HG03565 (cell line): Measurements from ENCODE around the gene LCOR.

Source experiments
- ATAC-seq: cut with Tn5 transposase; IDR thresholded peaks from one replicate; pipeline ENCODE4 v1.9.1; 2021; ENCODE audit warnings: mild to moderate bottlenecking, moderate library complexity; ENCODE audit not compliant: unreplicated experiment

LCOR gene

DNA sequence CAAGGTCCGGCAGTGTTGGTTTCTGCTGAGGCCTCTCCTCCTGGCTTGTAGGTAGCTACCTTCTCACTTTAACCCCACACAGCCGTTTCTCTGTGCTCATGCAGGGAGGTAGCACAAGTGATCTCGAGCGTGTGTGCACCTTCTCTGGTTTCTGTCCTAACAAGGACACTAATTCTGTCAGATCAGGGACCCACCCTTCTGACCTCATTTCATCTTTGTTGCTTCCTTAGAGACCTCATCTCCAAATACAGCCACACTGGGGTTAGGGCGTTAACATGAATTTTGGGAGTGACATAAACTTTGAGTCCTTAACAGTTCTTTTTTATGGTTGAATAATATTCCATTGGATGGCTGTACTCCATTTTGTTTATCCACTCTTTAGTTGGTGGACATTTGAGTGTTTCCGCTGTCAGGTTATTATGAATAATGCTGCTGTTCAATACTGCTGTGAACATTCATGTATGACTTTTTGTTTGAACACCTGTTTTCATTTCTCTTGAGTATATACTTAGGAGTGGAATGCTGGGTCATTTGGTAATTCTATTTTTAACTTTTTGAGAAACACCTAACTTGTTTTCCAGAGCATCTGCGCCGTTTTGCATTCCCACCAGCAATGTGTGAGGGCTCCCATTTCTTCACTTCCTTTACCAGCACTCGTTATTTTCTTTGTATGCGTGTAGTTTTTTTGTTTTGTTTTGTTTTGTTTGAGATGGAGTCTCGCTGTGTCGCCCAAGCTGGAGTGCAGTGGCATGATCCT lies 57.5 kb downstream of the LCOR start:
- ATAC-seq: no peak

DNA sequence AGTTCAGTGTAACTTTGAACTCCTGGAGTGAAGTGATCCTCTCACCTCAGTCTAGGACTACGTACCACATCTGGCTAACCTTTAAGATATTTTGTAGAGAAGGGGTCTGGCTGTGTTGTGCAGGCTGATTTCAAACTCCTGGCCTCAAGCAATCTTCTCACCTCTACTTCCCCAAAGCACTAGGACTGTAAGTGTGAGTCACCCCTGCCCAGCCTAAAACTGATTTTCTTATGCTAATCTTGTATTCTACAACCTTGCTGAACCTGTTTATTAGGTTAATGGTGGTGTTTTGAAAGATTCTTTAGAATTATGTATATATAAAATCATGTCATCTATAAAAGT lies 58.0 kb downstream of the LCOR start:
- no peak for ATAC-seq

DNA sequence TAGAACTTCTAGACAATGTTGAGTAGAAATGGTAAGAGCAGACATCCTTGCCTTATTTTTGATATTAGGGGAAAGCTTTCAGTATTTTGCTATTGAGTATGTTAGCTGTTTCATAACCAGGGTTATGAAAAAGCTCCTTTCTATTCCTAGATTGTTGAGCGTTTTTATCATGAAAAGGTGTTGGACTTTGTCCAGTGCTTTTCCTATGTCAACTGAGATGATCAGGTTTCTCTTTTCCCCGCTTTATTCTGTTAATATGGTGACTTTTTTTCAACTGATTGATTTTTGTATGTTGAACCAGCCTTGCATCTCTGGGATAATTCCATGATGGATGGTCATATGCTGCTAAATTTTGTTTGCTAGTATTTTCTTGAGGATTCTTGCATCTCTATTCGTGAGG lies 58.5 kb downstream of the LCOR start:
- no peak for ATAC-seq

DNA sequence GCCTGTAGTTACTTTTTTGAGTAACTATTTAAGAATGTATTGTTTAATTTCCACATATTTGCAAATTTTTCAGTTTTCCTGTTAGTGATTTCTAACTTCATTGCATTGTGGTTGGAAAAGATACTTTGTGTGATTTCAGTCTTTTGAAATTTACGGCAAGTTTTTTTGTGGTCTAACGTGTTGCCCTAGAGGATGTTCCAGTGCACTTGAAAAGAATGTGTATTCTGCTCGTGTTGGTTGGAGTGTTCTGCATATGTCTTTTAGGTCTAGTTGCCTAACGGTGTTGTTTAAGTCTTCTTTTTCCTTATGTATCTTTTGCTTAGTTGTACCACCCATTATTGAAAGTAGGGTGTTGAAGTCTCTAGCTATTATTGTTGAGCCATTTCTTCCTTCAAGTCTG lies 59.7 kb downstream of the LCOR start:
- no peak for ATAC-seq

DNA sequence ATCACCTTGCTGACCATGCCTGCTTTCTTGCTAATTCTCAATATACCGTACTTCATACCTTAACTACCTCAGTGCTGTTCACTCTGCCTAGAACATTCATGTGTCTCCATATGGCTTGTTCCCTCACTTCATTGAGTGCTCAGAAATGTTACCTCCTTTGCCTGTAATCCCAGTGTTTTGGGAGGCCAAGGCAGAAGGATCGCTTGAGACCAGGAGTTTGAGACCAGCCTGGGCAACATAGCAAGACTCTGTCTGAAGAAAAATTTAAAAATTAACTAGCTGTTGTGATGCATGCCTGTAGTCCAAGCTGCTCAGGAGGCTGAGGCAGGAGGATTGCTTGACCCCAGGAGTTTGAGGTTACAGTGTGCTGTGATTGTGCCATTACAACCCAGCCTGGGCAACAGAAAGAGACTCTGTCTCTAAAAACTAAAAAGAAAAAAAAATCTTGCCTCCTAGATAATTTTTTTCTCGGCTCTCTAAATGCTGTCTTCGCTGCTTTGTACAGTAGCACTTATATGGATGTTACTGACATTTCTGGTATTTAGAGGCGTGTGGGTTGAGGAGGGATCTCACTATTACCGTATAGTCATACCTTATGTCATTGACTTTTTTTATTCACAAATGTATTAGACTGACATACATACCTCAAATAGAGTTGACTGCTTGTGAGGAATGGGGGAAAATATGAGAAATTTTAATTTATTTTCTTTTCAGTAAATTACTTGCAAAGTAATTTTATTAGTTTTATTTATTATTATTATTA lies 63.7 kb downstream of the LCOR start:
- ATAC-seq: no peak

DNA sequence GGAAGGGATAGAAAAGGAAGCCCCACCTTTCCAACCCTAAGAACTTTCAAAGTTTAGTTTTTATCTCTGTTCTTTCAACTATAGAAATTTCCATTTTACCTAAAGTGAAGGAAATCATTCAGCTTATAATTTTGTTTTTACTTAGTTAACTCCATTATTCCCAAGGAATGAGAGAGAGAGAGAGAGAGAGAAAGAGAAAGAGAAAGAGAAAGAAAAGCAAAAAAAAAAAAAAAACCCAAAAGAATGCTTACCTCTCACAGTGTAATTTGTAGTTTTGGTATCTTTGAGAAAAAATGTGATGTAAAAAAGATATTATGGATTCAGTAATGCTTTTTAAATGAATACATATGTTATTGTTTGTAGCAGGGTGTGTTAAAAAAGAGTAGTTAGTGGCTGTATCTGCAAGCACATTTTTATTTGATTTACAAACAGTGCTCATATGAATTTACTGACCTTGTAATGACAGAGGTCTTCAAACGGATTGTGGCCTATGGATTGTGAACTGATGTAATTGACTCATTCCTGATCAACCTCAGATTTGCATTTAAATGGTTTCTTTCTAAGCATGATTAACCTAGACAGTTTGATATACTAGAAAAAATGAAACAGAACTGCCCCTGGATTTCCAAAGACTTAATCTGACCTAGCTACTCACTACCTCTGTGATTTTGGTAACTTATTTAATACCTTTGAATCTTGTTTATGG lies 64.9 kb downstream of the LCOR start:
- ATAC-seq: no peak

DNA sequence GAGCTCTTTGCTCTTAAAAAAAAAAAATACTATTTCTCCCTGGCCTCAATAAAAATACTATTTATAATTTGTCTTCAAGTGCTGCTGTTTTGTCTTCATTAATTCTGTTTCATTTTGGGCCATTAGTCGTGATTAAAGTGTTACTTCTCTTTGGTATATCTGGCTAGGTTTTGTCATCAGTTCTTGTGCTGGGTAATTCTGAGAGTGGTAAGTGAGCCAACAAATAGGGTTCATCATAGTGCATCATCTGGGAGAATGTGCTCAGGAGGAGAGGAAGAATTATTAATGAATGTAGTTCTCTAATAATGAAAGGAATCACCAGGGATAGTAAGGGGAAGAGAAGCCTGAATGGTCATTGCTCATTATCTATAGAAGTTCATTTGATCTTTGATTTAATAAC lies 70.0 kb downstream of the LCOR start:
- no peak for ATAC-seq

DNA sequence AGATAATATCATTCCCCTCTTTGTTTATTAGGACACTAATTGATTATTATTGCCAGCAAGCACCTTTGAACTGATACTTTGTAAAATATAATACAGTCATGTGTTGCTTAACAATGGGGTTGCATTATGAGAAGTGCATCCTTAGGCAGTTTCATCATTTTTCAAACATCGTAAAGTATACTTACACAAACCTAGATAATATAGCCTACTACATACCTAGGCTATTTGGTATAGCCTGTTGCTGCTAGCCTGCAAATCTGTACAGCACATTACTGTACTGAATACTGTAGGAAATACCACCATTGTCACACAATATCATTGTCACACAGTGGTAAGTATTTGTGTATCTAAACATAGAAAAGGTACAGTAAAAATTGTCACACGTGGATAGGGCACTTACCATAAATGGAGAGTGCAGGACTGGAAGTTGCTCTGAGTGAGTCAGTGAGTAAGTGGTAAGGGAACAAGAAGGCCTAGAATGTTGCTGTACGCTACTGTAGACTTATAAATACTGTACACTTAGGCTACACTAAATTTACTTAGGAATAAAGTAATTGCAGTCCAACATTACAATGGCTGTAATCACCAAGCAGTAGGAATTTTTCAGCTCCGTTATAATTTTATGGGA lies 70.7 kb downstream of the LCOR start:
- ATAC-seq: no peak

DNA sequence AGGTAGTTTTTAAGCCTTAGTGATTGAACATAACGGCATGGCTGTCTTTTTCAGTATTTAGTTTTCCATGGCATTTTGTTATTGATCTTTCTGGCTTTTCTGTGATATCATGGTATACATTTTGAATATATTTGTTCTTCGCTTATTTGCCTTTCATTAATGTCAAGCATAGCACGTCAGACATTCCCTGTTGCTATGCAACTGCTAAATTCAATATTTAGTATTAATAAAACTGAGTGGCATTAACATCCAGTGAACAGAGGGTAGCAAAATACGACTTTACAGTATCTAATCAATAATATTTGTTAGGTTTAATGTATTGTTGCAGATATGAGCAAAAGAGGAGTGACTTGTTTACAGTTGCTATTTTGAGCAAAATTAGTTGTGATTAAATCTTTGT lies 72.5 kb downstream of the LCOR start:
- no peak for ATAC-seq

DNA sequence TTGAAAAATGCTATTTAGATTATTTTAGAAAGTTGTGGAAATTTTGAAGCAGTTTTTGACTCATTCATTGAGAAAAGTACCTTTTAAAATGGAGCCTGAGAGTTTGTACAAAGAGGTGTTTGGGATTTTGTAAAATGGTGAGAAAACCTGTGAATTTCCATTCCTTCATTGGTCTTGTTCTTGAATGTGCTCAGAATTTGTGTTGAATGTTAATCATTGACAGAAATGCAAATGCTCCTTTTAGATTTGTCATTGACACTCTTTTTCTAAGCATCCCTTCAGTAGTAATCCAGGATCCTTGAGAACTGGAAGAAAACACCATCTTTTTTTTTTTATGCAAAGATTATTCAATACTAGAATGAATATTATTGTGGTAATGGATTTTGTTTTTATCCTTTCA lies 74.8 kb downstream of the LCOR start:
- no peak for ATAC-seq

DNA sequence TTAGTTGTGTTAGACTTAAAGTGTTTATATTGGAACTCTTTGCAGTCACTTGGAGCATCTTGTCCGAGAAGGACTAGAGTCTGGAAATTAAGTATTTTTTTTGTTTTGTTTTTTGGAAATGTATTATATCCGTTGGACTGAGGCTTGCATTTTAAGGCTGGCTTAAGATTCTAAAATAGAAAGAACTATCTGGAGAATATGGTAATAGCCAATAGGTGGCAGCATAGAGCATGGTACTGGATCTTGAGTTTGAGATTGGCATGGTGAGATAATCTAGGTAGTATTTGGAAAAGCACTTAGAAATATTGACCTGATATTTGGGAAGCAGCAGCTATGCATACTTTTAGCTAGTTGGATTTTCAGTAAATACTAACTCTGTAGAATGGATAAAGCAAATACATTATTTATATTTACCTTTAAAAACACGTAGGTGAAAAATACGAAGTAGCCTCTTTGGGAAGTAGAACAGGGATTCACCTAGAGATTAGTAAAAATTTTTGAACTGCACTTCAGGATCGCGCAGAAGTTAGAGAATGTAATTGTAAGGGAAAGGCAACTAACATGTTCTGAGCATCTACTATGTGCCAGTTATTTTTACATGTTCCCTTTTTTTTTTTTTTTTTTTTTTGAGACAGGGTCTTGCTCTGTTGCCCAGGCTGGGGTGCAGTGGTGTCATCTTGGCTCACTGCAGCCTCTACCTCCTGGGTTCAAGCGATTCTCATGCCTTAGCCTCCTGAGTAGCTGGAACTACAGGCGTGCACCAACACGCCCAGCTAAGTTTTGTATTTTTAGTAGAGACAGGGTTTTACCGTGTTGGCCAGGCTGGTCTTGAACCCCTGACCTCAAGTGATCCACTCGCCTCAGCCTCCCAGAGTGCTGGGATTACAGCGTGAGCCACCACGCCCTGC lies 78.6 kb downstream of the LCOR start:
- ATAC-seq: no peak

DNA sequence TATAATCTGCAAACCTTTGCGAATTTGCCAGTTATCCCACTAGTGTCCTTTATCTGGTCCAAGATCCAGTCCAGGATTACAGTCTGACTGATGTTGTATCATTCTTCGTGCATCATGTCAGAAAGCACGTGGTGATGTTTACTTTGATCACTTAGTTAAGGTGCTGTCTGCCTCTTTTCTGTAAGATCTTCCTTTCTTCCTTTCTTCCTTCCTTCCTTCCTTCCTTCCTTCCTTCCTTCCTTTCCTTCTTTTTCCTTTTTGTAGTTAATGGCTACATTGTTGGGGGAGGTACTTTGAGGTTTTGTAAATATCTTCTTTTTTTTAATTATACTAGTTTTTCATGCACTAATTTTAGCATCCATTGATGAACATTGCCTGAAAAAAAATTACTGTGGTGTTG lies 80.3 kb downstream of the LCOR start:
- no peak for ATAC-seq

DNA sequence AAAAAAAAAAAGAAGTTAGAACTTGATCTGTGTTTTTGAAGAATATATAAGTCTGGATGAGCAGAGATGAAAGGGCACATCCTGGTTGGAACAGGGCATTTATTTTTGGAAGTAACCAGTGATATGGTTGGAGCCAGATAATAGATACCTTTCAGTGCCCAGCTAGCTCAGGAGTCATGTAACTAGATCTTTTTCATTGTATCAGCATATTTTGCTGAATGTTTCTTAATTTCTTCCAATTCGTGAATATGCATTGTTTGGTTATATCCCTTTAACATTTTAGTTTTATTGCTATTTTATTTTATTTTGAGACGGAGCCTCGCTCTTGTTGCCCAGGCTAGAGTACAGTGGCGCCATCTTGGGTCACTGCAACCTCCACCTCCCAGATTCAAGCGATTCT lies 81.8 kb downstream of the LCOR start:
- ATAC-seq: no peak

DNA sequence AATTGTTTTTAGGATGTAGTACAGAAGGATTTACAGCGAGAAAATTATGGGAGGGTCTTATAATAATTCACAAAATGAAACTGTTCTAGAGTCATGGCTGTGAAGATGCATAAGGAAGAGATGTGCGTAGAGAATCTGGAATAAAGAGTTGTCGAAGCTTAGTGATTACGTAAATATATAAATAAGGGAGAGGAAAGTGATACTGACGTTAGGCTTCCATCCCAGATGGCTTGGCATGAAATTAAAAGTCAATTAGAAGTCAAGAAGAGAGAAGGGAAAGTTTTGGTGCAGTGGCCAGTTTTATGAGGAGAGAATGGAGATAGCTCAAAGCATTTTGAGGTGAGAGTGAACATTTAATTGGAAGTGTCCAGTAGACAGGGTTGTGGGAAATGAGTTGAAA lies 85.5 kb downstream of the LCOR start:
- no peak for ATAC-seq

DNA sequence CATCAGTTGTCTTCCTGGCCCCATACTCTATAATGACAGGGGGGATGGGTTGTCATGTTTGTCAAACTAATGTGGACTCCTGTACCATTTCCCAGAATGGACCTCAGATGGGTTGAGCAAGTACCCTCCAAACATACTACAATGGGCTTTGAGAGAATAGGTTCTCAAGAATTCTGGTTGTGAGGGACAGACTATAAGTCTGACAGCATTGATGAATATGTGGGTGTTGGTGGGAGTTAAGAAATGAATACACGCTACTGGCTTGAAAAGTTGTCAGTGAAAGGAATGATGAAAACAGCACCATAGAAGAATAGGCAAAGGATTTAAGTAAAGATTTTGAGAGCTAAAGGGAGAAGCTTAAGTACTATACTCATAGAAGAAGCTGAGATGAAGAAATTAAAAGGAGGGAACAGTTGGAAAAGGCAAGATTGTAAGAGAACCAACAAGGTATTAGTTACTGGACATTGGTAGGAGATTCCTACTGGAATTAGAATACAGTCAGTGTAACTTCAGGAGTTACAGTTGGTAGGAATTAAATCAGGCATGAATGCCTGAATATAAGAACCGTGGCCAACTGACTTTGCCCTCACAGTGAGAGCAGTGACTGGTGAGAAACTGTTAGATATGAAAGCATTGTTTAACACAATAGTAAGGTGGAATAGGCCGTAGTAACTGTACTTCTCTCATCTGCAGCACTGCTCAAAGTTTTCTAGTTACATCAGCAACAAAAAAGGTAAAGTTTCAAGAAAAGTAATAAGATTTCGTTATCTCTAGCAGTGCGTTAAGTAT lies 86.3 kb downstream of the LCOR start:
- no peak for ATAC-seq

DNA sequence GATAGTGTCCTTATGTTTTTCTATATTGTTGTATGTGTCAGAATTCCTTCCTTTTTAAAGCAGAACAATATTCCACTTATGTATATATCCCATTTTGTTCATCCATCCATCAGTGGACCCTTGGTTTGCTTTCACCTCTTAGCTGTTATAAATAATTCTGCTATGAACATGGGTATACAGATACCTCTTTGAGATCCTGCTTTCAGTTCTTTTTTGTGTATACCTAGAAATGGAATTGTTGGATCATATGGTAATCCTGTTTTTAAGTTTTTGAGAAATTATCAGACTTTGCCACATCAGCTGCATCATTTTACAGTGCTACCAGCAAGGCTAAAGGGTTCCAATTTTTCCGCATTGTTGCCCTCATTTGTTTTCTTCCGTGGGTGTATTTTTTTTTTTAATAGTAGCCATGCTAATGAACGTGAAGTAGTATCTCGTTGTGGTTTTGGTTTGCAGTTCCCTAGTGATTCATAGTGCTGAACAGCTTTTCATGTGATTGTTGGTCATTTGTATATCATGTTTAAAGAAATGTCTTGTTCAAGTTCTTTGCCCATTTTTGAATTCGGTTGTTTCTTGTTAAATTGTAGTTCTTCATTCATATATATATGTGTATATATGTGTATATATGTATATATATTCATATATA lies 87.8 kb downstream of the LCOR start:
- ATAC-seq: no peak

DNA sequence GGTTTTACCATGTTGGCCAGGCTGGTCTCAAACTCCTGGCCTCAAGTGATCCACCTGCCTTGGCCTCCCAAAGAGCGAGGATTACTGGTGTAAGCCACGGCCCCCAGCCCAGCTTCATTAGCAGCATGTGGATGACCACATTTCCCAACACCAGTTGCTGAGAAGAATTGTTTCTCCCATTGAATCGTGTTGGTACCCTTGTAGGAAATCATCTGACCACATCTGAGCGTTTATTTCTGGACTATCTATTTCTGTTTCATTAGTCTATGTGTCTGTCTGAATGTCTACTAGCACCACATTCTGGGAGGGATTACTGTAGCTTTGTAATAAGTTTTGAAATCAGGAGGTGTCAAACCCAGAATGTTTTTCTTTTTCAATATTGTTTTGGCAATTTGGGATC lies 89.6 kb downstream of the LCOR start:
- no peak for ATAC-seq

DNA sequence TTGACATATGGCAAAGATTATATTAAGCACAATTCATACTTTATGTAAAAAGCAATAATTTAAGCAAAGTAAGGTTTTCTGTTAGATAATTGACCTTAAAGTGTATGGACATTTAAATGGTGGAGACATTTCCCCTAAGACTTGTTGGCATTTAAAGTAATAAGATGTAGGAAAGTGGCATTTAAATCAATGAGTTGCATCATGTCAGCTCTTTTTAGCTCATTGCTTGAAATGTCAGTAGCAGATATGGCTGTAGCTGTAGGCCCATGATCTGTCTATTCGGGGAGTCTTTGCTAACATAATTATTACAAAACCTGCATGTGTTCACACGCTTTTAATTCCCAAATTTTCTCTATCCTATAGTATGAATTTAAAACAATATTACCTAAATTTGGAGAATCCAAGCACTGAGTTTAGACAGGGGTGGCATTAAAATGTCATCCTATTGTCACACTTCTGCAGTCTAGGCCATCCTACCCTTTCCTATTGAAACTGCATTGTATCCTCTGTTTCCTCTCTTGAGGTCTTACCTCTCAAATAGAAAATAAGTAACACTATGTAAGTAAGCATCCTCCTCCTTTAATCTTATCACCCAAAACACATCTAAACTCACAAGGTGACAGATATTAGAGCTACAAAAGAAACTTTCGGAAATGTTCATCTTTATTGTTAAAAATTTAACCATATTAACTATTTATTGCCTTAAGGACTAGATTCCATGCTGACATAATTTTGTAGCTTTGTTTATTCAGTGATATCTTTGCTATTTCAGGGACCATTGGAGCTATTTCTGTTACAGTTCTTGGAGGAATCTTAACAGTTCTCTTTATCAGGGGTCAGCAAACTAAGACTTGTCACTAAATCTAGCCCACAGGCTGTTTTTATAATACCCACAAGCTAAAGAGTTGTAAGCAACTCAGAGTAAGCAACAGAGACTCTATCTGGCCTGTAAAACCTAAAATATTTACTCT lies 91.2 kb downstream of the LCOR start:
- ATAC-seq: no peak
